Activated CD8-positive, alpha-beta memory T cell treated with anti-CD3 and anti-CD28 coated beads, Interleukin-2, amount 50 U/mL, for 24 hours (primary cell): ENCODE measurements around the gene CDC14A.
"Not testable (repeated sequence)": the region's sequence is repeated elsewhere in the genome, so short reads cannot be mapped to it uniquely, and the experiment has no call there.

Experiments
- DNase-seq: peaks from one replicate; pipeline ENCODE4 v3.0.0-alpha.2; 2020; ENCODE audit errors: extremely low read depth

CDC14A gene

DNA sequence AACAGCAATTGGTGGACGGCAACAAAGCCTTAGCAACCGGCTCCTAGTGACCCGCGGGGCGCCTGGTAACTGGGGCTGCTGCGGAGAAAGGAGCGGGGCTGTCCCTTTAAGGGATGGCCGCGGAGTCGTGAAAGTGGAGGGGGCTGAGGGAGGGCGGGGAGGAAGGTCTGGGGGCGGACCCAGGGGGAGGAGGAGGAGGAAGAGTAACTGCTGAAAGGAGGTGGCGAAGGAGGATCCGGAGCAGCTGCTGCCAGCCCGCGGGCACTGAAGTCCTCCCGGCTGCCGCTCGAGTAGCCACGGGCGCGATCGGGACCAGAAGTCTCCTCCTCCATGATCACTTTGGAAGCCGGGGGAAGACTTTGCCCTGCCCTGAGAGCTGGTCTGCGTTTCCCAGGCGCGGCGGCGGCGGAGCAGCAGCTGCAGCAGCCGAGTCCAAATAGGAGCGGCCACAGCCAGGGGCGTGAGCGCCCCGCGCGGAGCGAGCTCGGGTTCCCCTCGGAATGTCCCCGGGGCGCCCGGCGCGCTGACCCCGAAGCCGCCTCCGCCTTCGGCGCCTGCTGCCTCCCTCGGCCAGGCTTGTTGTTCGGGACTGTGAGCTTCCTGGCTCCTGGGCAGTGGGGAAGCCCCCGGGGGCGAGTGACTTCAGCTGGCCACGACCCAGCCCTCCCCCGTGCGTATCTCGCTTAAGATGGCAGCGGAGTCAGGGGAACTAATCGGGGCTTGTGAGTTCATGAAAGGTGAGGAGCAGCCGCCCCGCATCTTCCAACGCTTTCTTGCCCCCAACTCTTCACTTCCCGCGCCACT lies at the start of gene CDC14A:
TSS of gene CDC14A (plus strand) at position 240 of the 804 bp plus-strand sequence. CDS start at position 689, 449 bp downstream.
- DNase-seq, result peak; percentile 64

DNA sequence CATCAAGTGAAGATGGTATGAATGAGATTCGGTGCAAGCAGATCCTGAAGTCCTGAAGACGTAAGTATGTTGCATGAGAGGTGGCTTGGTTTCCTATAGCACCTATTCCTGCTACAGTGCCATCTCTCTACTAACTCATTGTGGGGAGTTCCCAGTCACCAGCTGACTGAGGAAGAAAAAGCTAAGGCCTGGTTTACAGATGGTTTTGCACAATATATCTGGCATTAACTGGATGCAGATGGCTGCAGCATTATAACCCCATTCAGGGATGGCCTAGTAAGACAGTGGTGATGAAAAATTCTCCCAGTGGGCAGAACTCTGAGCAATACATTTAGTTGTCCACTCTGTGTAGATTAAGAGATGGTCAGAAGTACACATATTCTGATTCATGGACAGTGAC lies 49.6 kb upstream of the CDC14A start:
- no peak for DNase-seq

DNA sequence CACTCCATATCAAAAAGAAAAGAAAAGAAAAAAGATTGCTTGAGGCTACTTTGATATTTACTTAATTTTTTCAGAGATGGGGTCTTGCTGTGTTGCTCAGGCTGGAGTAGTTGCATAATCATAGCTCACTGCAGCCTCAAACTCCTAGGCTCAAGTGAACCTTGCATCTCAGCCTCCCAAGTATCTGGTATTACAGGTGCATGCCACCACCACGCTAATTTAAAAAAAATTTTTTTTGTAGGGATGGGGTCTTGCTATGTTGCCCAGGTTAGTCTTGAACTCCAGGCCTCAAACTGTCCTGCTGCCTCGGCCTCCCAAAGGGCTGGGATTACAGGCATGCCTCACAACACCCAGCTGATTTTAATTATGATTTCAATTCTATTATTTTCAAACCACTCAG lies 48.1 kb upstream of the CDC14A start:
- DNase-seq, result no peak

GRCh38 chr1:100304921-100305320 lies 47.4 kb upstream of the CDC14A start:
- no peak for DNase-seq

DNA sequence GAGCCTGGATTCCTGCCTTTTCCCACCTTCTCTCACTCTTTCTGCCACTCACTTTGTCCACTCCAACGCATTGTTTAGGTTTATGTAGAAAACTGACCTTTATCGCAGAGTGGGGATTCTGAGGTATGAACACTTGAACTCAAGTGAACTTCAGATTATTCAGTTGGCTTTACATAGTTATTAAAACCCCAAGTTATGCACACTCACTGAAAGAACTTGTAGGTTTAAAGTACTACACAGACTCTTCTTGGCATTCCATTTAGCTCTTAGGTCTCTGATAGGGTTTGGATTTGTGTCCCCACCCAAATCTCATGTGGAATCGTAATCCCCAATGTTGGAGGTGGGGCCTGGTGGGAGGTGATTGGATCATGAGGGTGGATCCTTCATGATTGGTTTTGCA lies 46.4 kb upstream of the CDC14A start:
- DNase-seq, result no peak

DNA sequence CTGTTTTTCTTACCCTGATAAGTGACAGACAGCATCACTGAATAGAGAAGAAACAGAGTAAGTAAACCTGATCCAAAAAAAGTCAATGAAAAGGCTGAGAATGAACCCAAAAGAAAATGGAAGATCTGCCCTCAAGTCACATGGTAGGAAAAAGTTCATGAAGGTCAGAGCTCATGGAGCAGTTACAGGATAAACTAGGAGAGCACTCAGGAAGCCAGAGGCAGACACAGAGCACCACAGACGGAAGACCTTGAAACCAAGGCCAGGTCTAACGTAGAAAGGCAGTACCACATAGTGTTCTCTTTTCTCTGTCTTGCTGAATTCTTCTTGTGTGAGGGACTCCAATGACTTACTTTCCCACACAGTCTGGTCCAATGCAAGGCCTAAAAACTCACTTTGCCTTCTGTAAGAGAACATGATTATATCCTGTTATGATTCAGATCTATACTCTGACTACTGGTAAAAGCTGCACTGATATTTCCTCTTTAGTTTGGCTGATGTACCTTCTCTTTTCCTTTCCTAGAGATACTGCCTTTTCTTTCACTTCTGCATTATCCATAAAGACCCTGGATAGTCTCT lies 45.5 kb upstream of the CDC14A start:
- no peak for DNase-seq

GRCh38 chr1:100308777-100309176 lies 43.5 kb upstream of the CDC14A start:
- no peak for DNase-seq

DNA sequence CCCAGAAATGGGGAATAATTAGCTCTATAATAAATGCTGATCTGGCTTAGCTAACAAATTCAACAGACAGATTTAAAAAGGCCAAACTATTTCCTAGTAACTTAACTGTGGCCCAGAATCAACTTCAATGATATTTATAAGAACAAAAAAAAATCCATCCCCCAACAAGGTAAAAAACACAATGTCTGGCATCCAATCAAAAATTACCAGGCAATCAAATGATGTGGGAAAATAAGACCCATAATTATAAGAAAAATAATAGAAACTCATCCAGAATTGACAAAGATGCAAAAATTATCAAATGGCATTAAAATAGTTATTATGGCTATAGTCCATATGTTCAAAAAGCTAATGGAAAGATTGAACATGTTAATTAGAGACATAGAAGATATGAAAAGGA lies 42.4 kb upstream of the CDC14A start:
- no peak for DNase-seq

- DNase-seq, result no peak
Observed at GRCh38 chr1:100313382-100313781, 38.9 kb upstream of the CDC14A start.

DNA sequence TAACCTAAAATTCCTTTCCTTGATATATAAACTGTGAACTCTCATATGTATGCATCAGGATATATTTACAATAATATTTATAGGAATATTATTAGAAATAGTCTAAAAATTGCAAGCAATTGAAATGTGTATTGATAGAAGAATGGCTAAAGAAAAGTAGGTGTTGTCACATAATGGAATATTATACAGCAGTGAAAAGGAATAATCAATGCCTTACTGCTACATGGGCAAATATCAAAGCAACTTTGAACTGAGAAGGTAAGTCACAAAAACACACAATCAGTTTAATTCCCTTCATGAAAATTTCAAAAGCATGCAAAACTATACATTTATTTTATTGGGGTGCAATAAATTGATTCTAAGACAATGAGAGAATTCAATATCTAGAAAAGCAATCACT lies 35.7 kb upstream of the CDC14A start:
- no peak for DNase-seq

DNA sequence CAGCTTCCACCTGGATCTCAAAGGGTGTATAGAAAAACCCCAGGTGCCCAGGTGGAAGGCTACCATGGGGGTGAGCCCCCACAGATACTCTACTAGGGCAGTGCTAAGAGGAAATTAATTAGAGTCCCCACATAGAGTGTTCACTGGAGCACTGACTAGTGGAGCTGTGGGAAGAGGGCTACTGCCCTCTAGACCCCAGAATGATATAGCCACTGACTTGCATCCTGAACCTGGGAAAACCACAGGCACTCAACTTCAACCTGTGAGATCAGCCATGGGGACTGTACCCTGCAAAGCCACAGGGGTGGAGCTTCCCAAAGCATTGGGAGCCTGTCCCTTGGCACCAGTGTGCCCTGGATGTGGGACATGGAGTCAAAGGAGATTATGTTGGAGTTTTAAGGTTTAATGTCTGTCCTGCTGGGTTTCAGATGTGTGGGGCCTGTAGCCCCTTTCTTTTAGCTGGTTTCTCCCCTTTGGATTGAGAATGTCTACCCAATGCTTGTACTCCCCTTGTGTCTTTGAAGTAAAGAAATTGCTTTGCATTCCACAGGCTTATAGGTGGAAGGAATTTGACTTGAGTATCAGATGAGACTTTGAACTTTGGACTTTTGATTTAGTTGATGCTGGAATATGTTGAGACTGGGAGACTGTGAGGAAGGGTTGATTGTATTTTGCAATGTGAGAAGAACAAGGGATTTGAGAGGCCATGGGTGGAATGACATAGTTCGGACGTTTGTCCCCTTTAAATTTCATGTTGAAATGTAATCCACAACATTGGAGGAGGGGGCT lies 31.8 kb upstream of the CDC14A start:
- no peak for DNase-seq

DNA sequence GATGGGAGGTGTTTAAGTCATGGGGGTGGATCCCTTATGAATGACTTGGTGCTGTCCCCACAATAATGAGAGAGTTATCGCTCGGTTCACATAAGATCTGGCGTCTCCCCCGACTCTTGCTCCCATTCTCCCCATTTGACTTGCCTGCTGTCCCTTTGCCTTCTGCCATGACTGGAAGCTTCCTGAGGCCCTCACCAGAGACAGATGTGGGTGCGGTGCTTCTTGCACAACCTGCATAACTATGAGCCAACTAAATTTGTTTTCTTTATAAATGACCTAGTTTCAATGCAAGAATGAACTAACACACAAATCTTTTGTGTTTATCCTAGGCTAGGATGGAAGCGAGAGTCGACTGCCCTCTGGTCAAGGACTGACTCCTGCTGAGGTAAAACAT lies 31.2 kb upstream of the CDC14A start:
- DNase-seq, result no peak

DNA sequence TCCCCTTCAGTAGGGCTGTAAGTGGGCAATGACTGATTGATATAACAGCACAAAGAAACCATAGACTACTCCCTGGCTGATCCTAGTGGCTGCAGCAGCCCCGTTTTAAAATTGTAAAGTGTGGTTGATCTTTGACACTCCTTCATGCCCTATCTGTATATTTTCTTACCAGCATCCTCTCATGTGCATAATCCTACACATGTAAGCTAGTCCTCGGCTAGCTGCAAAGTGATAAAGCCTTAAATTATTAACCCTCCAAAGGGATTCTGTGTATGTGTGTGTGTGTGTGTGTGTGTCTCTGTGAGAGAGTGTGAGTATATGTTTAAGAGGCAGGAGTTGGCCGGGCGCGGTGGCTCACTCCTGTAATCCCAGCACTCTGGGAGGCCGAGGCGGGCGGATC lies 30.8 kb upstream of the CDC14A start:
- no peak for DNase-seq

- DNase-seq, result no peak
Observed at GRCh38 chr1:100322436-100323211, 29.7 kb upstream of the CDC14A start.

DNA sequence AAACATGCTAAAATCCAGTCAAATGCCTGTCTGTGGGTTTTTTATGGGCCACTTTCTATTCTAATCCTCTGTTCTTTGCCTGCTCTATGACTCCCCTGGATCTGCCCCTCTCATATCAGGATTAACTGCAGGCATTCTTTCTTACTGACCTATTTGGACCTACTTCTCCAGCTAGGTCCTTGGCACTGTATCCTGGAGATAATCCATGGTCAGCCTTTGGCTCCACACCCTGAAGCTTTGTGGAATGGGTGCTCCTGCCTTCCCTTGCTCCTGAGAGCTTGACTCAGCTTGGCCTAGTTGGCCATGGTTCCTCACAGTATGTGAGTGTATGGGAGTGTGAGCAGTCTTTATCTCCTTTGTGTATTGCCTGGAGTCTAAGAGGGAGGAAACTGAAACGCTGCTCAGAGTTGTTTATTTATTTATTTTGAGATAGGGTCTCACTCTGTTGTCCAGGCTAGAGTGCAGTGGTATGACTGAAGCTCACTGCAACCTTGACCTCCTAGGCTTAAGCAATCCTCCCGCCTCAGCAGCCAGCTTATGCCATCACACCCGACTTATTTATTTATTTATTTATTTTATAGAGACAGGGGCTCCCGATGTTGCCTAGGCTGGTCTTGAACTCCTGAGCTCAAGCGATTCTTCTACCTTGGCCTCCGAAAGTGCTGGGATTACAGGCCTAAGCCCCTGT lies 28.7 kb upstream of the CDC14A start:
- DNase-seq, result no peak

GRCh38 chr1:100325415-100326324 lies 26.6 kb upstream of the CDC14A start:
- no peak for DNase-seq

DNA sequence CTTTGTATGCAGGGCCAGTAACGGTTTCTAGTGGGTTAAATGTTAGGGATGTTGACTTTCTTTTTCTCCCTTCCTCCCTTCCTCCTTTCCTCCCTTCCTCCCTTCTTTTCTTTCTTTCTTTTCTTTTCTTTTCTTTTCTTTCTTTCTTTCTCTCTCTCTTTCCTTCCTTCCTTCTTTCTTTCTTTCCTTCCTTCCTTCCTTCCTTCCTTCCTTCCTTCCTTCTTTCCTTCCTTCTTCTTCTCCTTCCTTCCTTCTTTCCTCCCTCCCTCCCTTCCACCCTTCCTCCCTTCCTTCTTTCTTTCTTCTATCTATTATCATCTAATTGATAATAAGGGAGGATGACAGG lies 26.0 kb upstream of the CDC14A start:
- not testable (repeated sequence) for DNase-seq

- DNase-seq, result no peak
Observed at GRCh38 chr1:100328133-100328532, 24.2 kb upstream of the CDC14A start.

GRCh38 chr1:100331146-100331545 lies 21.2 kb upstream of the CDC14A start:
- DNase-seq, result not testable (repeated sequence)

DNA sequence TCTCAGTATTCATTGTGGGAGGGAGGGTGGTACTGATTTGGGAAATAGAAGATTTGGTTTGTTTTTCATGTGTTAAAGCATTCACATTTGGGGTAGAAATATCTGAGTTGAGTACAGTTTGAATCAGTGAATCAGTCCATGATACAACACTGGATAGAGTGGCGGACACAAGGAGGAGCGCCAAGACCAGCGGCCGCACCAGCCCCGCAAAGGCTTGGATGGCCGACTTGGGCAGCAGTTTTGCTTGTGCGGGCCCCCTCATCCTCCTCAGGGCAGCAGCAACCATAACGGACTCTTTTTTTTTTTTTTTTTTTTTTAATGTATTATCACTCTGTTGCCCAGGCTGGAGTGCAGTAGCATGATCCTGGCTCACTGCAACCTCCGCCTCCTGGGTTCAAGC lies 20.0 kb upstream of the CDC14A start:
- no peak for DNase-seq
